Embryonic facial prominence (tissue), 1 donor: ENCODE data around the gene PLAAT1.

Experiments used
- DNase-seq: peaks from one replicate; pipeline ENCODE4 v3.0.0-alpha.2; 2016; ENCODE audit errors: extremely low spot score

Gene PLAAT1

DNA sequence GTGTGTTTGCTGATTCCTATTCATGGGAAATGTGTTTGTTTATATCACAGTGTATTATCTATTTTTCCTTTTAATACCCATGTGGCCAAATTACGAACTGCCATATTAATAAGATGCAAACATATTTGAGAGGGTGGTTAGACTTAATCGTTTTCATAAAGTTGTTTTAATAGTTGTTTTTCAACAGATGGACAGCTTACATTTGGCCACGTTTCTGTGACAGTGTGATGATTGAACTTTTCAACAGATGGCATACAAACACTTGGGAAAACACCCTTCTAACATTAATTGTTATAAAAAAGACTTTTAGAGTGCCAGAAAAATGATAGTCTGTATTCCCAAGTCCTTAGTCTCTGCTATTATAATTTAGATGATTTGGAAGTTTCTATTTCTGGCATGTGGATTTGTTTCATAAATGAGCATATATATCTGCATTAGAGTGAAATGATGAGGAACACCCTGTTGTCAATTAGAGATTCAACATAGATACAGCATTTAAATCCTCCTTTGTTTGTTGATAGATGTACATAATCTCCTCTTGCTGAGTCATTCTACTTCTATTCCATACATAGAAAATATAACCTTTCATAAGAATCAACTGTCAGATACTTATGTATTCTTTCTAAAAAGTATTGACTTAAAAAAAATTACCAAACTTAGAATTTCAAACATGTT lies 13.1 kb downstream of the PLAAT1 start:
- no peak for DNase-seq

DNA sequence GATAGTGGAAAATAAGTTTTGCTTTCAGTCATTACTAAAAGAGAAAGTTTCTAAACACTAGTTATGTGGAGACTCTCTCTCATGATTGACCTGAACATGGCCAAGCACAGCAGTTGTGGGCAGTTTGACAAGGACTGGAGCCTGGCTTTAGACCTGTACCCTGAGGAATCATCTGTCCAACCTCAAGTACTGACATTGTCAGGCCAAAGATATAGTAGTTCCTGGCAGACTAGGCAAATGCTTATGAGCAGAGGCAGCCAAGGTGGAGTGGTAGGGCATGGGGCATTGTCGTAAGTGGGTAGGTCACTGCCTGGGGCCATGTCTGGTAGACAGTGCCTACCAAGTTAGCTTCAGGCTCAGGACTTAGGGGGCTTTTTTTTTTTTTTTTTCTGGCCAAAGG lies 20.9 kb downstream of the PLAAT1 start:
- DNase-seq, result no peak

DNA sequence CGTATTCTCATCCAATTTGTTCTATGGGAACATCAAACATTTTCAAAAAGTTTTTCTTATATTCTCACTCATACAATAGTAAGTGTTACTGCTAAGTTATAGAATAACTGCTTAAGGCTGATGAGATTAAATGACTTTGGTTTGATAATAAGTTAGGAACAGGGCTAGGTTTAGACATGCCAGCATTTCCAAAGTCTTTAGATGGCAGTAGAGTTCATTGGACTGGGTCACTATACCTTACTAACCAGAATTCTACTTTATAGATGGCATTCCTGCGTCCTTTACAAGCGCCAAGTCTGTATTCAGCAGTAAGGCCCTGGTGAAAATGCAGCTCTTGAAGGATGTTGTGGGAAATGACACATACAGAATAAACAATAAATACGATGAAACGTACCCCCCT lies 21.7 kb downstream of the PLAAT1 start:
- no peak for DNase-seq

DNA sequence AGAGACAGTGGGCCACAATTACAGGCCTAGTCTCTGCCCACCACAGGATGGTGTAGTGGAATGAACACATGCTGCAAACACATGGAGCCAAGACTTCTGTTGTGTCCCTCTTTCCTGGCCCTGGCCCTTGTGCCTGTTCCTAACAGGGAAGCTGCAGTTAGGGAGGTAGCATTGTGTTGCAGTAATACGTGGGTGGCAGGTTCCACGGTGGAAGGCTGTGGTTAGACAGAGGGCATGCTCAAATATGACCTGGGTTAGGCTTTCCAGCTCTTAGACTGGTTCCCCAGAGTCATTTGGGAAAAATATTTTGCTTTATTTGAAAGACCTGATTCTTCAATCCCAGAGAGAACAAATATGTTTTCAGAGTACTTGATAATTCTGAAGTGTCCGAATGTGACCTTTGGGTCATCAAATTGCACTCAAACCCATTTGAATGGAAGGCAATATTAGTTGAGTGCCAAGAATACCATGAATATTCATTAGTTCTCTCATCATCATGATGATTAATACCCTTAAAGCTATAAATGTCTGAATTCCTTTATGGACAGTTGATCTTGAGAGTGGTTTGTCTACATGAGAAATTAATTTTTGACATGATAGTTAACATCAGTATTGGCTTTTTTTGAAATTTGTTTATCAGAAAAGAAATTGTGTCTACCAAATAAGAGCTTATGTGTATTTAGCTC lies 28.5 kb downstream of the PLAAT1 start:
- DNase-seq, result no peak

DNA sequence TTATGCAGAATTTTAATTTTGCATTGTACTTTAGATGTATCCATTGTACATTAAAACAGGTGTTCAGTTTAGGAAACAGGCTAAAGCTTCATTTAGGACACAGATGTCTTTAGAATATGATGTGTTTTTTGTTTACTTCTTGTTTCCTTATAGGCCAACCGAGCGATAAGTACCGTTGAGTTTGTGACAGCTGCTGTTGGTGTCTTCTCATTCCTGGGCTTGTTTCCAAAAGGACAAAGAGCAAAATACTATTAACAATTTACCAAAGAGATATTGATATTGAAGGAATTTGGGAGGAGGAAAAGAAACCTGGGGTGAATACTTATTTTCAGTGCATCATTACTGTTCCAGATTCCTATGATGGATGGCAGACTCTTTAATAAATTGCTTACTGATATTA lies 29.4 kb downstream of the PLAAT1 start:
- no peak for DNase-seq

DNA sequence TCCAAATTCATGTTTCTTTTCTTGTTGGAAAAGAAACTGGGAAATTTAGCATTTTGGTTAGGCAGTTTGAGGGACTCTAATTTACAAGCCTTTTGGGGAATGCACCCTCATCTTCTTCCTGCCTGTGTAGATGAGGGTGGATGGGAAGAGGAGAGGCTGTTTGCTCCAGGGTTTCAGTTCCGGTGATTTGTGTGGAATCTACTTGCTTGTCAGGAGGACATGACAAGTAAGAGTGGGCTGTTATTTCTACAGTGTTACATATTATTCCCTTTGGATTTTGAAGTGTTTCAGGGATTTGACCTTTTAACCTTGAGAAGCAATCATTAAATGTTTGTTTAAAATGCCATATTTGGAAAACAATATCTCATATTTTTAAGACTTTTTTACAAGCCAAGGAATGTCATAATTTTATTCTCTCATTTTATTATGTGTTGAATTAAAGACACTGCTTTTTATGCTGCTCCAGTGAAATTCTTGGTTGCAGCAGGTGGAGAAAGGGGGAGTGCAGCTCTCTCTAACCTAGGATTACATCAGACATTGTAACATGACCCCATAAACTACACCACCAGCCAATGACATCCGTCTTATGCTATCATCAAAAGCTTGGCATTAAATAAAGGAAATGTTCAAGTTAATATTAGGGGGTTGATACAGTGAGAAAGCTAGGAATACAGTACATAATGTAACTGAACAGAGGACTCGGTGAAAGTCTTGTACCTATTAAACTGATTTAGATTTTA lies 30.2 kb downstream of the PLAAT1 start:
- DNase-seq, result no peak

DNA sequence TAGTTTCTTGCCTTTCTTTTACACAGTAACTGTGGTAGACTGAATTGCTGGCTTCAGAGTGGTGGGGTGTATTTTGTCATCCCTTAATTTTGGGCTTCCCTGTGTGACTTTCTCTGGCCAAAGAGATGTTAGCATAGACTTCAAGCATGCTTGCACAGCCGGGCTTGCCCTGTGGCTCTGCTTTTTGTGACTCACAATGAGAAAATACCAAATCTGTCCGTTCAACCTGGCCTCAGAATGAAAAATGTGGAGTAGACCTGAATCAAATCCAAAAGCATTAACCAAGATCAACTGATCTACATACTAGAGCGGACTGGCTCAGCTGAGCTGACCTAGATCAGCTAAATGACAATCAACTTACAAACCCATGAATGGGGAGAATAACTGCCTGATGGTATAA lies 51.4 kb downstream of the PLAAT1 start:
- no peak for DNase-seq

DNA sequence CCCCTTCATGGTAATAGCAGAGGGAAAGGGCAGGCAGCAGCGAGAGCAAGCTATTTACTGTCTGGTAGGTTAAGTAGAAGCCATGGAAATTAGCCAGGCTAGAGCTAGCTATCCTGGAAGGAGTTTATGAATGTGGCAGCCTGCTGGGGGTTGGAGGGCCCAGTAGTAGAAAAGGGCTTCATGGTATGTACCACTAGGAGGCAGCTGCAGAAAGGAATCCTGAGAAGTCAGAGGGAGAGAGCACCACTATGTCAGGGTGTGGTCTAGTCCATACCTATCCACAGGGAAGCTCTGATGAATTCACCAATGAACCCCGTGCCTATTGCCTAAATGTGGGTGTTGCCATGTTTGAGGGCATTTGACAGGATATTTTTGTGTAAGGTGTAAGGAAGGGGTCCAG lies 55.0 kb downstream of the PLAAT1 start:
- DNase-seq, result no peak

DNA sequence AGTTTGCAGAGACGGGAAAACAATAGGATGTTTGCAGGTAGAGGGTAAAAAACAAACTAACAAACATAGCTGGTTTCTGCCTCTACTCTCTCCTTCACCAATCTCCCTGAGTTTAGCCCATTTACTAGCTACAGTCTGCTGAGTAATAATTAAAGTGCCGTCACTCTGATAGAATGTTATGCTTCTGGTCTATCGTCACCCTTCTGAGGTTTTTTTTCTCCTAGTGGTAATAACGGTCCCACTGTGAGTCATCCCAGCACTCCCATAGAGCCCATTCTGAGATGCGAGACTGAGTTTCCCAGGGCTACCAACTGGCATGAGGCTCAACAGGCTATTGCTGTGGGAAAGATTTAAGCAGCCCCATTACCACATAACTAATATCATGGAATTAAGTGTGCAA lies 56.4 kb downstream of the PLAAT1 start:
- DNase-seq, result no peak

DNA sequence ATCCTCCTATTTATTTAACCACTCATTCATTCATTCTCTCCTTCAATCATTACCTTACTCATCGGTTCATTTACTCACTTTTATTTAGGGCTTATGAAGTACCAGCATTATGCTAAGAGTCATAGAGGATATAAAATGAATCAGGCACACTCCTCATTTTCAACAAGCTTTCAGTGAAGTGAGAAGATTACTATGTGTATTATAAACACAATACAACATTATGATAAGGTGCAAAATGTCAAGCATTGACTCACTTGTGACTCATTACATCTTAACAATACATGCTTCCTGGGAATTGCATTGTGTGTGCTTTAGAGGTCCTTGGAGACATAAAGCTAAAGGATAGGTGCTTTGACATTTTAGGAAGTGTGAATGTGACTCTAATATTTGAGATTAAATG lies 60.4 kb downstream of the PLAAT1 start:
- DNase-seq, result no peak

DNA sequence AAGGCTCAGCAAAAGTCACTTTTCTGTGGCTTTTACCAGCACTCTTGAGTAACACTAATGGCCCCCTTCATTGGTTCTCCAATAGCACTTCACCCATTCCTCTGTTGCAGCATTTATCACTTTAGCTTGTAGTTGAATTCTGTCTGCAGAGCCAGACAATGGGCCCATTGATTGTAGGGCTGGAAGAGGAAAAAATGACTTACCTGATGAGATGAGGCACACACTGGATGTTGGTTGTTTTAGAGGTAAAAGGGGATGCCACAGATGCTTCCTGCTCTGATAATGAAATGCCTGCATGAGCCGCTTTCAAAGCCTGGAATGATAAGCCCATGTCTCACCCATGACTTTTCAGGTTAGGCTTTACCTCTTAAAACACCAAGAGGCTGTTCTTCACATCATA lies 64.3 kb downstream of the PLAAT1 start:
- no peak for DNase-seq

DNA sequence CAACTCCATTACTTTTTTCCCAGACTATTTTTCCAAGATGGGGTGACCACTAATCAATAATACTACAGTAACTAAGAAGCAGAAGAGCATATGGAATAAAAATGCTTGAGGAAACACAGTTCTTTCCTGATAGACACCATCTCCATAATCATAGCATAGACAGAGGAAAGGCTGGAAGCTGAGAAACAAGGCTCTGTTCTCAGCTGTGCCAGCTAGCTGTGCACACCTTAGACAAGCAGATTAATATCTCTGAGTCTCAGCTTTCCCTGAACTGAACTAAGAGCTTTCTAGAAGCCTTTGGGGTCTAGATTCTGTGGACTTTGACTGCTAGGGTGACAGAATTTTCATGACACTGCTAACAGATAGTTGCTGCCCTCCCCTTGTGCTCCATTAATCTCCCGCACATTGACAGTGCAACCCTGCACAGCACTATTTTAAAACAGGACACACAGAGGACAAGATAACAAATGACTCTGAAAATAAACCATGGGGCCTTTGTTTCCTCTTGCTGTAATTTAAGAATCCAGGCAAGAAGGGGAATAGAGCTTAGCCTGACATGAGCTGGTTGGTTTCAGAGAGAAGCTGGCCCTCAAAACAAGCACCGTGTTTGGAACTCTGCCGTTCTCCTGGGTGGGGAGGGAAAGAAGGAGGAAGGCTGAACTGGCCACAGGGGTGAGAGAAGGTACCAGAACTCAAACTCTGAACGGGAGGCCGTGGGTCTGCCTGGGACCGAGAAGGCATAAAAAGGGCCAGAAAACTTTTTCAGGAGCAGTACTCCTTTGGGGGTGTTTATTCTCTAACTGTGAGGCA lies 70.1 kb downstream of the PLAAT1 start:
- no peak for DNase-seq

DNA sequence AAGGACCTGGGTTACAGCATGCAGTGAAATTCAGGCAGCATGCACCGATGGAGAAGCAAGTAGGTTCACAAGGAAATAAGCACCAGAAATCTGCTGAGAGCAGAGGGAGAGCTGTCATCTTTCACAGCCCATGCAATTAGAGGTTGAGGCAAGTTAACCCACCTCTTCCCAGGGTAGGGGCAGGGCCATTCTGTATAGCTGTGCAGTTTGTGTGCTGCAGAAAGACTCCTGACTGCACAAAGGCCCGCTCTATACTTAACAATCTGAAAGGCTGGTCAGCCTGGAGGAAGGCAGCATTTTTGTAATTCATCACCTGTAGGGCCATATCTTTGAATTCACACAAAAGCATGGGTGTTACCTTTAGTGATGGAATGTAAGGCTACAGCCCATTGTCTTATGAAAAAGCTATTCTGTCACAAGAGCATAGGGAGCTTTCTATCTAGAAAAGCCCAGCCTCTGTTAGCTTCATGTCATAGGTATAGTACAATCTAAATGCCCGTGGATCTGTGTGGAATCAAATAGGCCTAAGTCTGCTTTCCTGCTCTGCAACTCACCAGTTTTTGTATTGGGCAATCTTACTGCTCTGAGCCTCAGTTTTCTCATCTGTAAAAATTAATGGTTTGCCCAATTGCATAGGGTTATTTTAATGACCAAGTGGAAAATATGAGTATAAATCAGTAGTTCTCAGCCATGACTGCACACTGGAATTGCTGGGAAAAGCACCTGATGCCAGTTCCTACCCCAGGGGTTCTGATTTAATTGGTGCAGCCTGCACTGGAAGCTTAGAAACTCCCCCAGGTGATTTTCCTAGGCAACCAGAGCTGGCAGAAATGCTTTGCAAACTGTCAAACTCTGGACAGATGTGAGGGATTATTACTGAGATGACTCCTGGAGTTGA lies 72.3 kb downstream of the PLAAT1 start:
- DNase-seq, result no peak

DNA sequence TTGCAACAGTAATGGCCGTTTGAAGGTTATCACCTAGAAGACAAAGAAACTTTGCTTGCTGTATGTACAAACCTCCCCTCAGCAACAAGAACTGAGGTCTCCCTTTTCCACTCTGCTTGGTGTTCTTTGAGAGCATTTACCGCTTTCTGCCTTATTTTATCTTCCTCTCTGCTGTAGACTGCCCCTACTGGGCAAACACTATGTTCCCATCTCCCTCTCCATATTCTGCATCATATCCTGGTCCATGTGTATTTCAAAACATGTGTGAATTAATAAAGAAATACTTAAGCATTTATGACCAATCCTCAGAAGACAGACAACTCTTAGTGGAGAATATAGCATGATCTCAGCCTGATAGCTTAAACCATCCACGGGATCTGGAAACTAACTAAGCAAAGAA lies 73.1 kb downstream of the PLAAT1 start:
- DNase-seq, result no peak

DNA sequence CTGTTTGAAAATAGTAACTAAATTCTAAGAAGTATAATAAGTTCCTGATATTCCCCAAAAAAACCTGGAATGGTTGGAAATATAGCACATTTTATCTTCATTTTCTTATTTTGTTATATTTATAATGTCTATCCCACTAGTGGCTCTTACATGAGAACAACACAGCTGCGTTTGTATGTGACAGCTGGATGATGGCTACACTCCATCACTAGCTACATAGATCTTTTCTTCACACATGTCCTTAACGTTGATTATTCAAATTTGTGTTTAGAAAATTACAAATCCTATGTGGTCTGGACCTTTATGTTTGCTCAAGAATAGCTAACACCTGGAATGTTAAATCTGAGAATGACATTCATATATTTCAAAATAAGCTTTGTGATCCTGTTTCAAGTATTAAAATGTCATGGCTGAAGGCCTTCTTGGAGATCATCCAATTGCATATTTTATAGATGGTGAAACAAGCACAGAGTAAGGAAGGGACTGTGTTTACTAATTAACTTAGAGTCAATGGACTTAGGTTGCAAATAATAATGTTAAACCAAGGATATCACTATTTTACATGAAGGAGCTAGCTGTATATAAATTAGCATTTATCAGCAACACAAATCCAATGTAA lies 76.8 kb downstream of the PLAAT1 start:
- no peak for DNase-seq
